GM12864 (cell line): Measurements from ENCODE around the gene KLF13.

ENCODE experiments used
- DNase-seq: peaks from one replicate; pipeline ENCODE4 v3.0.0-alpha.2; 2011; ENCODE audit warnings: low read depth
- H3K4me3 ChIP-seq: 2 replicates; pipeline ENCODE4 v1.5.1; 2011; ENCODE audit warnings: mild to moderate bottlenecking, low read depth, low read length, control low read depth
- TF ChIP-seq, protein P1 (sequence below): IDR thresholded peaks from 2 replicates; pipeline ENCODE4 v1.5.1; 2011; ENCODE audit warnings: low read depth, mild to moderate bottlenecking, moderate library complexity, low read length, control low read depth, inconsistent platforms; ENCODE audit errors: missing control alignments

Gene KLF13

GRCh38 chr15:31295658-31296057, 31.0 kb upstream of the KLF13 start:
- TF ChIP-seq, protein P1, sequence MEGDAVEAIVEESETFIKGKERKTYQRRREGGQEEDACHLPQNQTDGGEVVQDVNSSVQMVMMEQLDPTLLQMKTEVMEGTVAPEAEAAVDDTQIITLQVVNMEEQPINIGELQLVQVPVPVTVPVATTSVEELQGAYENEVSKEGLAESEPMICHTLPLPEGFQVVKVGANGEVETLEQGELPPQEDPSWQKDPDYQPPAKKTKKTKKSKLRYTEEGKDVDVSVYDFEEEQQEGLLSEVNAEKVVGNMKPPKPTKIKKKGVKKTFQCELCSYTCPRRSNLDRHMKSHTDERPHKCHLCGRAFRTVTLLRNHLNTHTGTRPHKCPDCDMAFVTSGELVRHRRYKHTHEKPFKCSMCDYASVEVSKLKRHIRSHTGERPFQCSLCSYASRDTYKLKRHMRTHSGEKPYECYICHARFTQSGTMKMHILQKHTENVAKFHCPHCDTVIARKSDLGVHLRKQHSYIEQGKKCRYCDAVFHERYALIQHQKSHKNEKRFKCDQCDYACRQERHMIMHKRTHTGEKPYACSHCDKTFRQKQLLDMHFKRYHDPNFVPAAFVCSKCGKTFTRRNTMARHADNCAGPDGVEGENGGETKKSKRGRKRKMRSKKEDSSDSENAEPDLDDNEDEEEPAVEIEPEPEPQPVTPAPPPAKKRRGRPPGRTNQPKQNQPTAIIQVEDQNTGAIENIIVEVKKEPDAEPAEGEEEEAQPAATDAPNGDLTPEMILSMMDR: no peak

GRCh38 chr15:31296219-31296645, 30.4 kb upstream of the KLF13 start:
- TF ChIP-seq, protein P1: no peak
- H3K4me3 ChIP-seq: no peak overlapping the region
- DNase-seq: no peak

More at GRCh38 chr15:31295658-31296057, 31.0 kb upstream of the KLF13 start:
- no peak for DNase-seq
- H3K4me3 ChIP-seq: no peak overlapping the region

DNA sequence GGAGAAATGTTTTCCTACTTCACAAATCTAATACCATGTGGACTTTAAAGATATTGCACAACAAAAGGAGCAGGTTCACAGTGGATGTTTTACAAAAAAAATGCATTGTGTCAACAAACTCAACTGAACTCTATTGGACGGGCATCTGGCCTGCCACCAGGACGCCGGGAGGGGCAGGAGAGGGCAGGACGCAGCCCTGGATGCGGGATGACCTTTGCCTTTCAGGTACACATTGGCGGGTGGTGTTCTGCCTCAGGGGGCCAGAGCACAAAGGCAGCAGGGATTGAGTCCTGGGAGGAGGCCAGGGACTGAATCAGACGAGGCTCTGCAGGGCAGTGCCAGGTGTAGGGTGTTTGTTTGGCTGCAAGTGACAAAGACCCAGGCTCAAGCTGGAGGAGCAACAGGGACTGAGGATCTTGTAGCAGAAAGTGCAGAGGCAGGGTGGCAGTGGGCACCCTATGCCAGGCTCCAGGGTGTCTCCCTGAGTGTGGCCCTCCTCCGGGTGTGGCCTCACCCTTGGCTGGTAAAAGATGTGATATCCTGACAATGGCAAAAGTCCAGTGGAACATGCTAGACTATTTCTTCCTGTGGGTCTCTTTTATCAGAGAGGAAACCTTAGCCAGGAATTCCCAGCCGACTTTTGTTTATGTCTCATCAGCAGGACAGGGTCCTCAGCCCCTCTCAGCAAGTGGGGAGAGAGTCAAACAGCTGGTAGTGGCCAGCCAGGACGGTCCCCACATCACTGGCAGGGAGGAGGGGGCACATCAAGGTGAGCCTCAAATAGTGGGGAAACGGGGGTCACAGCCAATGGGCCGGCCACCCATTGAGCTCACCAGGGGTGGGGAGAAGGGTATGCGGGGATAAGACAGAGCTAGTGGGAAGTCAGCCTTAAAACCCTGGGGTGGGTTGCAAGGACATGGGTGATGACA, 29.7 kb upstream of the KLF13 start:
- H3K4me3 ChIP-seq: no peak overlapping the region
- TF ChIP-seq, protein P1: no peak
- DNase-seq: no peak

DNA sequence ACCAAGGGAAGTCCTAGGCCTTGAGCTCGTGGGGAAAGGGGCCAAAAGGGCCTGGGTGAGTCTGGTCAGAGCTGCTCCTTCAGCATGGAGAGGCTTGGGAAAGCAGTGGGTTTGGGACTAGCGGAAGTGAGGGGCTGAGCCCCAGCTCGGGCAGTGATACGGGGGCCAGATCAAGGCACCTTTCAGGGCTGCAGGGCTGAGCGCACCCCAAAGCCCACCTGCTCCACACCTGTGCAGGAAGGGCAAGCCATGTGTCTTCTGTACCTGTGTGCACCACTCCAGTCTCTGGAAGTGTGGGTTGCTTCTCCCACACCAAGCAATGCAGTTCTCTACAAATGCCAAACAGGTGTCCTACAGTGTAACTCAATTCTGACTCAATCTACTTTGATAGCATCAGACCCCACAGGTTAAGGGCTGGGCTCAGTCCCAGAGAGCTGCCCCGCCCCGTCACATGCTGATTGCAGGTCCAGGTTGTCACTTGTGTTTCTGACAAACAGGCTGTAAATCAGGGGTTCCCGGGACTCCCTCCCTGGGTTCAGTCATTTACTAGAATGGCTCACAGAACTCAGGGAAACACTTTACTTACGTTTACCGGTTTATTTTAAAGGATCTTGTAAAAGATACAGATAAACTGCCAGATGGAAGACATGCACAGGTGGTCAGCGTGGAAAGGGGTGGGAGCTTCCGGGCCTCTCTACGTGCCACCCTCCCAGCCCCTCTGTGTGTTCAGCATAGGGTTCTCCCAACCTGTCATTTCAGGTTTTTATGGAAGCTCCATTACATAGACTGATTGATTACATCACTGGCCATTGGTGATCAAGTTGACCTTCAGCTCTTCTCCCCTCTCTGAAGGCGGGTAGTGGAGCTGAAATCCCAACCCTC, 28.8 kb upstream of the KLF13 start:
- DNase-seq: no peak
- TF ChIP-seq, protein P1: no peak
- H3K4me3 ChIP-seq: no peak overlapping the region

- TF ChIP-seq, protein P1: no peak
- H3K4me3 ChIP-seq: no peak overlapping the region
- no peak for DNase-seq
Measured at GRCh38 chr15:31298707-31299172, 27.9 kb upstream of the KLF13 start.

- no peak for DNase-seq
- TF ChIP-seq, protein P1: no peak
- H3K4me3 ChIP-seq: no peak overlapping the region
Measured at GRCh38 chr15:31300208-31300661, 26.4 kb upstream of the KLF13 start.
